Natural killer cell treated with Interleukin-12 subunit alpha and Interleukin-12 subunit beta and Interleukin-15 and Interleukin-18, amount 100 ng/mL, for 72 hours (primary cell): ENCODE results near the gene NPAS3. TPM values are rescaled to one million over a fixed set of nuclear protein-coding genes. Genes with fewer than 3 reads are reported as not detected.

ENCODE experiments used
- ATAC-seq, 2 donors: fragments of 150-1000 bp; cut with Tn5 transposase in 1 of 2; sonication (Bioruptor Pico), chemical (Tn5 transposase) in 1 of 2; 2 replicates each; pipeline ENCODE4 v1.10.0; 2021
- DNase-seq: peaks from one replicate; pipeline ENCODE4 v3.0.0; 2022; ENCODE audit warnings: low spot score
- H3K27ac Mint-ChIP-seq, 2 donors: 1 replicate in 1 of 2; 2 replicates in 1 of 2; pipeline ENCODE4 v1.8.0; 2022; ENCODE audit warnings: mixed read lengths in 2 of 2, mild to moderate bottlenecking in 1 of 2, moderate library complexity in 1 of 2
- H3K27me3 Mint-ChIP-seq, 2 donors: 1 replicate in 1 of 2; 2 replicates in 1 of 2; pipeline ENCODE4 v1.8.0; 2022; ENCODE audit warnings: mixed read lengths in 2 of 2
- H3K36me3 Mint-ChIP-seq: one replicate; pipeline ENCODE4 v1.8.0; 2022; ENCODE audit warnings: mixed read lengths
- H3K4me1 Mint-ChIP-seq, 2 donors: 1 replicate in 1 of 2; 2 replicates in 1 of 2; pipeline ENCODE4 v1.8.0; 2022; ENCODE audit warnings: low read depth in 2 of 2, mixed read lengths in 2 of 2, mild to moderate bottlenecking in 1 of 2
- H3K4me3 Mint-ChIP-seq: one replicate; pipeline ENCODE4 v1.8.0; 2022; ENCODE audit warnings: mixed read lengths
- H3K9me3 Mint-ChIP-seq: 2 replicates; pipeline ENCODE4 v1.8.0; 2022; ENCODE audit warnings: mixed read lengths
- total RNA-seq, 2 donors: library from RNA; stranded (reverse); gene quantifications; one replicate each; pipeline ENCODE4 v1.2.3, GENCODE V29; 2022

Gene NPAS3
- total RNA-seq, 2 donors from 2014 or later, result not detected

GRCh38 chr14:33259764-33260163, 321.1 kb downstream of the NPAS3 start:
- Mint-ChIP-seq H3K9me3 (peaks cover 12% of the 10 kb centered on the region), H3K36me3 (no peaks in the 10 kb centered on the region), H3K4me3 (no peak overlapping the region), H3K4me1 (no peaks in the 10 kb centered on the region), H3K27ac (no peak overlapping the region), H3K27me3 (no peaks in the 10 kb centered on the region)
- DNase-seq (no peak), ATAC-seq (no peak)

GRCh38 chr14:33271216-33271615, 332.5 kb downstream of the NPAS3 start:
- H3K9me3 Mint-ChIP-seq, result peaks cover 11% of the 10 kb centered on the region
- H3K27me3 Mint-ChIP-seq, result no peaks in the 10 kb centered on the region
- H3K27ac Mint-ChIP-seq, result no peak overlapping the region
- no peaks in the 10 kb centered on the region for H3K36me3 Mint-ChIP-seq
- DNase-seq (no peak), ATAC-seq (no peak)
- no peaks in the 10 kb centered on the region for H3K4me1 Mint-ChIP-seq
- no peak overlapping the region for H3K4me3 Mint-ChIP-seq

- no peak overlapping the region for H3K4me3 Mint-ChIP-seq
- DNase-seq (no peak), ATAC-seq (no peak)
- H3K27ac Mint-ChIP-seq, result no peak overlapping the region
- no peaks in the 10 kb centered on the region for H3K4me1 Mint-ChIP-seq
- no peaks in the 10 kb centered on the region for H3K36me3 Mint-ChIP-seq
- peaks cover 11% of the 10 kb centered on the region for H3K9me3 Mint-ChIP-seq
- no peaks in the 10 kb centered on the region for H3K27me3 Mint-ChIP-seq
Observed at GRCh38 chr14:33271891-33272290, 333.2 kb downstream of the NPAS3 start.

- H3K27me3 Mint-ChIP-seq, result no peaks in the 10 kb centered on the region
- no peak overlapping the region for H3K27ac Mint-ChIP-seq
- peaks cover 16% of the 10 kb centered on the region for H3K9me3 Mint-ChIP-seq
- no peak overlapping the region for H3K4me3 Mint-ChIP-seq
- H3K36me3 Mint-ChIP-seq, result no peaks in the 10 kb centered on the region
- no peaks in the 10 kb centered on the region for H3K4me1 Mint-ChIP-seq
- ATAC-seq, result no peak
- no peak for DNase-seq
Observed at GRCh38 chr14:33273978-33274377, 335.3 kb downstream of the NPAS3 start.

- H3K9me3 Mint-ChIP-seq, result peaks cover 16% of the 10 kb centered on the region
- H3K4me1 Mint-ChIP-seq, result no peaks in the 10 kb centered on the region
- no peaks in the 10 kb centered on the region for H3K27me3 Mint-ChIP-seq
- no peak overlapping the region for H3K4me3 Mint-ChIP-seq
- DNase-seq (no peak), ATAC-seq (no peak)
- no peaks in the 10 kb centered on the region for H3K36me3 Mint-ChIP-seq
- H3K27ac Mint-ChIP-seq, result no peak overlapping the region
Observed at GRCh38 chr14:33275879-33276278, 337.2 kb downstream of the NPAS3 start.

- no peak for ATAC-seq
- Mint-ChIP-seq H3K27ac (no peak overlapping the region), H3K27me3 (no peaks in the 10 kb centered on the region), H3K36me3 (no peaks in the 10 kb centered on the region), H3K9me3 (peaks cover 5% of the 10 kb centered on the region), H3K4me3 (no peak overlapping the region), H3K4me1 (no peaks in the 10 kb centered on the region)
- DNase-seq, result no peak
Observed at GRCh38 chr14:33279865-33280264, 341.2 kb downstream of the NPAS3 start.

GRCh38 chr14:33280646-33281045, 342.0 kb downstream of the NPAS3 start:
- Mint-ChIP-seq H3K4me3 (no peak overlapping the region), H3K9me3 (peaks cover 5% of the 10 kb centered on the region), H3K4me1 (no peaks in the 10 kb centered on the region), H3K27me3 (no peaks in the 10 kb centered on the region), H3K36me3 (no peaks in the 10 kb centered on the region), H3K27ac (no peak overlapping the region)
- no peak for ATAC-seq
- no peak for DNase-seq

- no peak for ATAC-seq
- H3K27ac Mint-ChIP-seq, result no peak overlapping the region
- no peak for DNase-seq
- H3K4me1 Mint-ChIP-seq, result no peaks in the 10 kb centered on the region
- no peaks in the 10 kb centered on the region for H3K27me3 Mint-ChIP-seq
- H3K9me3 Mint-ChIP-seq, result peaks cover 2% of the 10 kb centered on the region
- H3K36me3 Mint-ChIP-seq, result no peaks in the 10 kb centered on the region
- H3K4me3 Mint-ChIP-seq, result no peak overlapping the region
Observed at GRCh38 chr14:33282331-33283230, 343.9 kb downstream of the NPAS3 start.

- Mint-ChIP-seq H3K9me3 (peaks cover 7% of the 10 kb centered on the region), H3K4me3 (no peak overlapping the region), H3K4me1 (no peaks in the 10 kb centered on the region), H3K27me3 (no peaks in the 10 kb centered on the region), H3K36me3 (no peaks in the 10 kb centered on the region), H3K27ac (no peak overlapping the region)
- DNase-seq (no peak), ATAC-seq (no peak)
Observed at GRCh38 chr14:33285902-33286700, 347.4 kb downstream of the NPAS3 start.

GRCh38 chr14:33287189-33287588, 348.5 kb downstream of the NPAS3 start:
- no peaks in the 10 kb centered on the region for H3K36me3 Mint-ChIP-seq
- no peaks in the 10 kb centered on the region for H3K27me3 Mint-ChIP-seq
- ATAC-seq (no peak), DNase-seq (no peak)
- H3K4me3 Mint-ChIP-seq, result no peak overlapping the region
- H3K4me1 Mint-ChIP-seq, result no peaks in the 10 kb centered on the region
- no peak overlapping the region for H3K27ac Mint-ChIP-seq
- H3K9me3 Mint-ChIP-seq, result peaks cover 8% of the 10 kb centered on the region

- peaks cover 13% of the 10 kb centered on the region for H3K9me3 Mint-ChIP-seq
- H3K36me3 Mint-ChIP-seq, result no peaks in the 10 kb centered on the region
- no peak overlapping the region for H3K27ac Mint-ChIP-seq
- no peaks in the 10 kb centered on the region for H3K4me1 Mint-ChIP-seq
- no peak overlapping the region for H3K4me3 Mint-ChIP-seq
- DNase-seq (no peak), ATAC-seq (no peak)
- no peaks in the 10 kb centered on the region for H3K27me3 Mint-ChIP-seq
Observed at GRCh38 chr14:33290641-33291040, 352.0 kb downstream of the NPAS3 start.

- H3K27ac Mint-ChIP-seq, result no peak overlapping the region
- peaks cover 13% of the 10 kb centered on the region for H3K9me3 Mint-ChIP-seq
- no peak for ATAC-seq
- no peaks in the 10 kb centered on the region for H3K36me3 Mint-ChIP-seq
- no peak overlapping the region for H3K4me3 Mint-ChIP-seq
- no peaks in the 10 kb centered on the region for H3K27me3 Mint-ChIP-seq
- DNase-seq, result no peak
- no peaks in the 10 kb centered on the region for H3K4me1 Mint-ChIP-seq
Observed at GRCh38 chr14:33291529-33292104, 352.9 kb downstream of the NPAS3 start.

GRCh38 chr14:33294419-33294818, 355.7 kb downstream of the NPAS3 start:
- H3K36me3 Mint-ChIP-seq, result no peaks in the 10 kb centered on the region
- no peaks in the 10 kb centered on the region for H3K4me1 Mint-ChIP-seq
- ATAC-seq (no peak), DNase-seq (no peak)
- H3K4me3 Mint-ChIP-seq, result no peak overlapping the region
- no peaks in the 10 kb centered on the region for H3K27me3 Mint-ChIP-seq
- H3K9me3 Mint-ChIP-seq, result peaks cover 8% of the 10 kb centered on the region
- no peak overlapping the region for H3K27ac Mint-ChIP-seq

- Mint-ChIP-seq H3K27ac (no peak overlapping the region), H3K4me3 (no peak overlapping the region), H3K36me3 (no peaks in the 10 kb centered on the region), H3K9me3 (peaks cover 5% of the 10 kb centered on the region), H3K27me3 (no peaks in the 10 kb centered on the region), H3K4me1 (no peaks in the 10 kb centered on the region)
- ATAC-seq (no peak), DNase-seq (no peak)
Observed at GRCh38 chr14:33297565-33297964, 358.9 kb downstream of the NPAS3 start.
